GM10847 (cell line): ENCODE data around the gene TADA2B.
A peak's percentile ranks its signal among the peaks of the same experiment; 100 is the strongest.

ENCODE experiments used
- POLR2A ChIP-seq: IDR thresholded peaks from 2 replicates; pipeline ENCODE4 v1.6.1; 2011; ENCODE audit not compliant: insufficient read length; ENCODE audit errors: extremely low read depth

Gene TADA2B

GRCh38 chr4:7058792-7059191, 15.6 kb downstream of the TADA2B start:
- TF ChIP-seq POLR2A: no peak

DNA sequence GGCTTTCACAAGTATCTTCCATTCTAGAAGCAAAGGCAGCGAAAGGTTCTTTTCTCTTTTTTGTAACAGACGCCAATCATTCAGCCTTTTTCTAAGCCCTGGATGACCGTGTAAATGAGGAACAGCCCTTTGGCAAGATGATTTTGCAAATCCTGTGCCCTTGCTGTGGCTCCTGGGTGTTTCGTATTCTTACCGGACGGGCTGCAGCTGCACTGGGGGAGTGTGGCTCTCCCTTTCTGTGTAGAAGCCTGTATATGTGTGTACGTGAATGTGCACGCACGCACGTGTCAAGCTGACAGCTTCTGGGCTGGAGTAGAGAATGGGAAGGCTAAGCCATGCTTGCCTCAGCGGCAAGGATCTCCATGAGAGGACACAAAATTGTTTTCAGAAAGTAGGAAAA, 16.5 kb downstream of the TADA2B start:
- TF ChIP-seq POLR2A: no peak

DNA sequence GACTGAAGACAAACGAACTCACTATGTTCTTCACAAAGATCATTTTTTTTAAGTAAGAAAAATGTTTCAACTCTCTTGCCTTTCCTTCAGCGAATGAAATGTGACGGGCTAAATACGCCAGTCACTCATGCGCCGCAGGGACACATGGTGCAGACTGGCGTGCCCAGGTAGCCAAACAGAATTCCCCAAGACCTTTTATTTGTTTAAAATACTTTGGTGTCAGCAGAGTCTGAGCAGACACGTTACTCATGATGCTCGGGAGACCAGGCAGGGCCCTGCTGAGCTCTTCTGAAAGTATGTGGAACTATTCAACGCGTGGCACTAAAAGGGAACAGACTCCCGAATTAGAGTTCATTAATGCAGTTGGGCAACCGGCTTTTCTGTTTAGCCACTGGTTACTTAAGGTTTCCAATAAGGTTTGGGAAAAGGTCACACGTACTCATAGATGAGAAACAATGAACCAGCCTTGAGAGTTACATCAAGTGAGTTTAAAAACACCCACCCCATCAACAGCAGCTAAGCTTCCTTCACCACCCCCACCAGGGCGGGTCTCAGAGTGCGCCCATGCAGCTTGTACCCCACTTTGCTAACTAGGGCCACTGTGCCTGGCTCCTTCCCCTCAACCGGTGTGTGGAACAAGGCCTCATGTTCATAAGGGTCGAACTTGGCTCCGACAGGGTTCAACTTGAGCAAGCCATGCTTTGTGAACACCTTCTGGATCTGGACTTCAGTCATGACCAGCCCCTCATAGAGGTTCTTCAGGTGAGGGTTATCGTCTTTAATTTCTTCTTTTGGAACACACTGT, 17.4 kb downstream of the TADA2B start:
- TF ChIP-seq POLR2A: no peak

- TF ChIP-seq POLR2A: no peak
Observed at GRCh38 chr4:7061815-7062214, 18.6 kb downstream of the TADA2B start.

DNA sequence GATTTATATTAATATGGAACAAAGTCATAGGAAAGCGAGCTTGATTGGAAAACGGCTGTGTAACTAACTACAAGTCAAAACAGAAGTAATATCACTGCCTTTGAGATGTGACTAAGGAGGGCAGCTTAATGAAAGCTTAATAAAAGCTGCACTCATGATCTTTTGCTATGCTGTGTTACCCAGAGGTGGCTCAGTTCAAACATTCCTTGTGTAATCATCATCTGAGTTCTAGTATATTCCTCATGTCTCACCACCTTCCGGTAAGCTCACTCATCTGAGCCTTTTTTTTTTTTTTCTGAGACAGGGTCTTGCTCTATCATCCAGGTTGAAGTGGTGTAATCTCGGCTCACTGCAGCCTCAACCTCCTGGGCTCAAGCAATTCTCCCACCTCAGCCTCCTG, 19.6 kb downstream of the TADA2B start:
- no peak for TF ChIP-seq POLR2A

- no peak for TF ChIP-seq POLR2A
Observed at GRCh38 chr4:7063362-7063761, 20.2 kb downstream of the TADA2B start.

DNA sequence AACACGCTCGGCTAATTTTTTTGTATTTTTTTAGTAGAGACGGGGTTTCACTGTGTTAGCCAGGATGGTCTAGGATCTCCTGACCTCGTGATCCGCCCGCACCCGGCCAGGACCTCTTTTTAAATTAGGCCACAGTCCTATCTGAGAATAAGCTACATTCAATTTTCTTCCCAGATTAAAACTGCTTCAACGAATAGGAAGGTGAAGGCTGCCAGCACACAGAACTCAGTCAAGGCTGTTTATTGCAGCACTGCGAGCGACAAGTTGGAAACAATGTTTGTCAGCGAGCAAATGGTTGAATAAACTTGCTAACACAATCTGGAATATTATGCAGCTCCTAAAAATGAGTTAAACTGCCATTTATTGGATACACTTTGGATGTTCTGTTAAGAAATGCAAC, 22.8 kb downstream of the TADA2B start:
- TF ChIP-seq POLR2A: no peak

DNA sequence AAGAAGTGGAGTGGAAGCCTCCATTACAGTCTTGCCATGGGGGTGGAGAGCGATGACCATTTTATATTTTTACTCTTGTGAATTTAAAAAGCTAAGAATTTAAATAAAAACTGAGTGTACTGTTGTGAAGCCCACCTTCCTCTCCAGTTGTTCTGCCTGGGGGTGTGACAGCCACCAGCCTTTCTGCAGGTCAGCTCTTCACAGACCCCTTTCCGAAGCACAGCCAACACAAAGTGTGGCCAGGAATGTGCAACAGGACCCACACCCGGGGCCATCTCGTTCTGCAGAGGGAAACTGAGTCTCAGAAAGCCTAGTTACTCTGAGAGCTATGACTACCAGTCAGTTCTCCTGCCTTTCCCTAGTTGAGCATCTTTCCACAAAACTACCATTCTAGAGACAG, 23.3 kb downstream of the TADA2B start:
- no peak for TF ChIP-seq POLR2A

- TF ChIP-seq POLR2A: no peak
Observed at GRCh38 chr4:7067126-7067451, 23.9 kb downstream of the TADA2B start.

DNA sequence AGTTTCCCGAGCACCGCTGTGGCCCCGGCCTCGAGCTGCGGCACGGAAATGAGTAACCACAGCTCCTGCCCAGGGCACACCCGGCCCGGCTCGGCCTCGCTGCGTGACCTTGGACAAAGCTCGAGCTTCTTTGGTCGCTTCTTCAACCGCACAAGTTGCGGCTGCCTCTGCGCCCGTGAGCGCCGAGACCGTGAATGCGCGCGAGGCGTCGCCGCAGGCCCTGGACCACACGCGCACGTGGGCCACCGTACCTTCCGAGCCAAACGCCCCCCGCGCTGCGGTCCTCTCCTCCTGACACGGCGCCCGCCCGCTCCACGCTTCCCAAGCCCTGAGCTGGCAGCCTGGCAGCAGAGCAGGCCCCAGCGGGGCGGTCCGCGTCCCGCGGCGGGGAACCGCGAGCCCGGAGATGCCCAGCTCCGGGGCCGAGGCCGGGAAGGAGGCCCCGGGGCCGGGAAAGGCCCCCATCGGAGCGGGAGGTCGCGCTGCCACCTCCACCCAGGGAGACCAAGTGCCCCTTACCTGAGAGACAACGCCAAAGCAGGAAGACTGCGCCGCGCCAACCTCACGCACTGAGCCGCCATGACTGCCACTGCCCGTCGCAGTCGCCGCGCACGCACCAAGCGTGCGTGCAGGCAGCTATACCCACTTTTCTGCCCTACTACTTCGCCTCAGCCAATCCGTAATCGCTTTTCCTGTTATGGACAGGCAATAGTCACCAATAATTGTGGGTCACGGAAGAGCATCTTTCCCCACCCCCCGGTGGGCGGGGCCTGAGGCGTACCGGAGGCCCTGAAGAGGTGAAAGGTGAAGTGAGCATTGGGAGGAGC, 24.5 kb downstream of the TADA2B start, which contains the start of gene GRPEL1:
Gene GRPEL1 (minus strand): TSS at position 613 of the 827 bp plus-strand sequence. CDS start 32 bp downstream, at position 581.
- TF ChIP-seq POLR2A: peak; percentile 79

DNA sequence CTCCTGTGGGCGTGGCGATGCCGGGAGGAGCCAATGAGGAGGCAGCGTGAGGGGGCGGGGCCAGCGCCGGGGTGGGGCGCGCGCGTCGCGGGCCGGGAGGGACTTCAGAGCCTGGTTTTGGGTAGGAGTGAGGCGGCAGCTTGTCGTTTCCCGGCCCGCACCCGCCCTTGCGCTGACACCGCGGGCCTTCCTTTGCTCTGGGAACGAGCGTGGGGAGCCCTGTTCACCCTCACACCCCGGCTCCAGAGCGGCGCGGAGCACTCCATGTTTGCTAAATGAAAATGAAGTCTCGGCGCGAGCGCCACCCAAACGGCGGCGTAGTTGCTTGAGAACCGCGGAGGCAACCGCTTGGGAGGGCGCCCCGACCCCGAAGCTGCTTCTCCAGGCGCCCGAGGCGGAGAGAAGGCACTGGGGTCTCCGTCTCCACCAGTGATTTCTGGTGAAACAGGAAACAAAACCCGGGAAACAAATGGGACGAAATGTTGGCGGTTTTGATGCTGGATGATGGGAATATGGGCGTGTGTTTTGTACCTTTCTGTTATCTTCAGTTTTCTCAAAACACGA, 25.2 kb downstream of the TADA2B start:
- peak; percentile 68 for TF ChIP-seq POLR2A

DNA sequence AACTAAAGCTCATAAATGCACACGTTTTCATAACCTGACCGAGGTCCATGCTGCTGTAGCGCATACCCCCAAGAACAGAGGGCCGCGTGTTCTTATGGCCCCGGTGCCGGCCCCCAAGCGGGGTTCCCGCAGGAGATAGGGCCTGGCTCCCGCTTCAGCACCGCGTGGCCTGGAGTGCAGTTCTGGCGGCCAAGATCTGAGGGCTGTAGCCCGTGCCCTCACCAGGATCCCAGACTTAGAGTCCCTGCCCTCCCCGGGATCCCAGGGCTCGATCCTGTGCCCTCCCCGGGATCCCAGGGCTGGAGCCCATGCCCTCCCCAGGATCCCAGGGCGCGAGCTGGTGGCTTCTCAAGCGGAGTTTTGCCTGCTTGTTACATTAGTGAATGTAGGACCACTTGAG, 25.7 kb downstream of the TADA2B start:
- TF ChIP-seq POLR2A: no peak

DNA sequence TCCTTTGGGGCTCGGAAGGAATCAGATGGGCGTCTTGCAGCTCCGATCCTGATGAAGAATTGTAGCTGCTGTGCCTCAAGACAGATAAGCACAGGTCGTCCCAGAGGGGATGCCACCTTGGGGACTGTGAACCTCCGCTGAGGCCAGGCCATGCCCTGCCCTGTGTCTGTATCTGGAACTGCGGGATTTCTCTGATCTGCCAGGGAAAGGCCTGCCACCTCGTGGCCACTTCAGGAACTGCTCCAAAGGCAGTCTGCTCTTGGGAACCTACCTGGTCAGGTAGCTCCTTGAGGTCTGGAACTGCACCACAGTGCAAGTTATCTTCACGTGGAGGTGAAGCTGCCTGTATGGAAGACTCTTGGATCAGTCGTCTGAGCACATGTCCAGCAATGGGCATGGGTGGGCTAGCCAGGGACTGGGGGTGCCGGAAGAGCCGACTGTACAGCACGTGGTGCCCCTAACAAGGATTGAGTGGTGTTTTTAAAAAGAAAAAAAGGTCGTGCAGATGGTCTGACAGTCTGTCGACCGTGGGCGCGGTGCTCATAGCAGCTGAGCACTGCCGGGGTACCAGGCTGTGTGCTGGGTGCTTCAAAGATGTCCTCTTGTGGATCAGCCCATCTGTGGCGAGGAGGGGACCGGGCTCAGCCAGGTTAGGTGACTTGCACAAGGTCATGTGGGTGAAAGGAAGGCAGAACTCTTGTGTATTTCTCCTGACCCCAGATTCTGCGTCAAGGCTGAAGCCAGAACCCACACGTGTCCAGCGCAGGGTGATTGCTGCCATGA, 27.7 kb downstream of the TADA2B start:
- no peak for TF ChIP-seq POLR2A

GRCh38 chr4:7073059-7073458, 29.9 kb downstream of the TADA2B start:
- TF ChIP-seq POLR2A: no peak
